Measurements from ENCODE around the gene PSMC4.

- TF ChIP-seq EZH2 (IDR thresholded peaks at IDR 0.05; ENCODE audit: insufficient read depth, poor library complexity, severe bottlenecking), result no peak
- TF ChIP-seq EZH2phosphoT487 (IDR thresholded peaks at IDR 0.05; ENCODE audit: insufficient read depth, low read depth), result no peak
Measured at GRCh38 chr19:39996811-39997637, 26.1 kb downstream of the PSMC4 start, which contains the start of gene ZNF546.

Data from GM23248 (cell line).